Stimulated activated CD4-positive, alpha-beta T cell treated with anti-CD3 and anti-CD28 coated beads, Interleukin-2, amount 100 ng/mL, for 4 hours (primary cell): ENCODE measurements around the gene SH3YL1.

Source experiments
- DNase-seq: peaks from one replicate; pipeline ENCODE4 v3.0.0-alpha.2; 2020; ENCODE audit warnings: low read depth

The SH3YL1 gene

GRCh38 chr2:258933-259332, 4.9 kb downstream of the SH3YL1 start:
- DNase-seq, result no peak

GRCh38 chr2:257842-258241, 6.0 kb downstream of the SH3YL1 start:
- no peak for DNase-seq

GRCh38 chr2:257429-257828, 6.4 kb downstream of the SH3YL1 start:
- DNase-seq, result no peak

GRCh38 chr2:256094-256493, 7.7 kb downstream of the SH3YL1 start:
- DNase-seq, result no peak

- DNase-seq, result no peak
Observed at GRCh38 chr2:255195-255594, 8.6 kb downstream of the SH3YL1 start.

- DNase-seq, result no peak
Observed at GRCh38 chr2:254241-254640, 9.6 kb downstream of the SH3YL1 start.

- no peak for DNase-seq
Observed at GRCh38 chr2:253202-253638, 10.6 kb downstream of the SH3YL1 start.

- no peak for DNase-seq
Observed at GRCh38 chr2:252001-252602, 11.7 kb downstream of the SH3YL1 start.

GRCh38 chr2:249538-250042, 14.2 kb downstream of the SH3YL1 start:
- DNase-seq, result no peak

- DNase-seq, result no peak
Observed at GRCh38 chr2:248724-249123, 15.1 kb downstream of the SH3YL1 start.

- DNase-seq, result no peak
Observed at GRCh38 chr2:246489-247144, 17.2 kb downstream of the SH3YL1 start.

GRCh38 chr2:244547-244946, 19.3 kb downstream of the SH3YL1 start:
- no peak for DNase-seq

GRCh38 chr2:238869-239268, 25.0 kb downstream of the SH3YL1 start:
- no peak for DNase-seq

GRCh38 chr2:238431-238830, 25.4 kb downstream of the SH3YL1 start:
- DNase-seq, result no peak

GRCh38 chr2:237878-238277, 26.0 kb downstream of the SH3YL1 start:
- no peak for DNase-seq

- DNase-seq, result no peak
Observed at GRCh38 chr2:236993-237539, 26.8 kb downstream of the SH3YL1 start.

GRCh38 chr2:234421-234820, 29.4 kb downstream of the SH3YL1 start:
- no peak for DNase-seq

GRCh38 chr2:233030-233429, 30.8 kb downstream of the SH3YL1 start:
- DNase-seq, result no peak

GRCh38 chr2:231521-232185, 32.2 kb downstream of the SH3YL1 start:
- no peak for DNase-seq

- DNase-seq, result no peak
Observed at GRCh38 chr2:228518-229278, 35.1 kb downstream of the SH3YL1 start.

GRCh38 chr2:228115-228514, 35.7 kb downstream of the SH3YL1 start:
- DNase-seq, result no peak
